ENCODE results near the gene HDAC4. TPM values are rescaled to one million over a fixed set of nuclear protein-coding genes. Genes with fewer than 3 reads are reported as not detected.

The HDAC4 gene
- total and polyA plus RNA-seq, 2 experiments from 2014 or later = 9.3 to 10.8 TPM

GRCh38 chr2:239204136-239204875 is 196.5 kb downstream of the HDAC4 start:
- DNase-seq (ENCODE audit: low spot score) = no peak
- H3K27me3 ChIP-seq = no peaks in the 10 kb centered on the region
- no peak overlapping the region for H3K4me3 ChIP-seq
- no peaks in the 10 kb centered on the region for H3K9me2 ChIP-seq (replicated peaks; ENCODE audit: insufficient read depth)
- H3K36me3 ChIP-seq (replicated peaks; ENCODE audit: insufficient read depth, low read depth) = no peaks in the 10 kb centered on the region
- no peaks in the 10 kb centered on the region for H3K4me1 ChIP-seq (ENCODE audit: insufficient read depth)
- no peak for TF ChIP-seq EZH2 (IDR thresholded peaks at IDR 0.05; ENCODE audit: borderline replicate concordance)
- no peak for TF ChIP-seq EZH2phosphoT487 (IDR thresholded peaks at IDR 0.05; ENCODE audit: low read depth, severe bottlenecking, unreplicated experiment)
- no peak for TF ChIP-seq CTCF (IDR thresholded peaks at IDR 0.05; ENCODE audit: poor library complexity)
- H3K79me2 ChIP-seq = peaks cover 29% of the 10 kb centered on the region
- peaks cover 3% of the 10 kb centered on the region for H4K20me1 ChIP-seq (ENCODE audit: insufficient read depth, poor library complexity, severe bottlenecking)
- 97% methylated on average over 28 of the region's 28 CpGs for WGBS (ENCODE audit: low lambda C conversion rate, missing lambda C conversion rate)
- H3K27ac ChIP-seq = no peak overlapping the region
- H3K9me3 ChIP-seq (ENCODE audit: low read depth) = no peaks in the 10 kb centered on the region
- no peak overlapping the region for H3K4me2 ChIP-seq
- no peak overlapping the region for H2AFZ ChIP-seq

GRCh38 chr2:239203443-239204135 is 197.2 kb downstream of the HDAC4 start:
- H3K4me3 ChIP-seq = no peak overlapping the region
- H3K79me2 ChIP-seq = peaks cover 28% of the 10 kb centered on the region
- TF ChIP-seq EZH2 (IDR thresholded peaks at IDR 0.05; ENCODE audit: borderline replicate concordance) (no peak), EZH2phosphoT487 (IDR thresholded peaks at IDR 0.05; ENCODE audit: low read depth, severe bottlenecking, unreplicated experiment) (no peak), CTCF (IDR thresholded peaks at IDR 0.05; ENCODE audit: poor library complexity) (no peak)
- no peaks in the 10 kb centered on the region for H3K36me3 ChIP-seq (replicated peaks; ENCODE audit: insufficient read depth, low read depth)
- H3K4me1 ChIP-seq (ENCODE audit: insufficient read depth) = no peaks in the 10 kb centered on the region
- H3K4me2 ChIP-seq = no peak overlapping the region
- H4K20me1 ChIP-seq (ENCODE audit: insufficient read depth, poor library complexity, severe bottlenecking) = peaks cover 3% of the 10 kb centered on the region
- no peak overlapping the region for H3K27ac ChIP-seq
- DNase-seq (ENCODE audit: low spot score) = no peak
- WGBS (ENCODE audit: low lambda C conversion rate, missing lambda C conversion rate) = 95% methylated on average over 14 of the region's 14 CpGs
- no peaks in the 10 kb centered on the region for H3K9me3 ChIP-seq (ENCODE audit: low read depth)
- no peak overlapping the region for H2AFZ ChIP-seq
- H3K27me3 ChIP-seq = no peaks in the 10 kb centered on the region
- H3K9me2 ChIP-seq (replicated peaks; ENCODE audit: insufficient read depth) = no peaks in the 10 kb centered on the region

- H3K27ac ChIP-seq = no peak overlapping the region
- no peak overlapping the region for H3K4me2 ChIP-seq
- H3K27me3 ChIP-seq = no peaks in the 10 kb centered on the region
- H2AFZ ChIP-seq = no peak overlapping the region
- DNase-seq (ENCODE audit: low spot score) = no peak
- peaks cover 28% of the 10 kb centered on the region for H3K79me2 ChIP-seq
- 97% methylated on average over 10 of the region's 10 CpGs for WGBS (ENCODE audit: low lambda C conversion rate, missing lambda C conversion rate)
- no peaks in the 10 kb centered on the region for H3K36me3 ChIP-seq (replicated peaks; ENCODE audit: insufficient read depth, low read depth)
- TF ChIP-seq CTCF (IDR thresholded peaks at IDR 0.05; ENCODE audit: poor library complexity) (no peak), EZH2phosphoT487 (IDR thresholded peaks at IDR 0.05; ENCODE audit: low read depth, severe bottlenecking, unreplicated experiment) (no peak), EZH2 (IDR thresholded peaks at IDR 0.05; ENCODE audit: borderline replicate concordance) (no peak)
- H3K4me3 ChIP-seq = no peak overlapping the region
- no peaks in the 10 kb centered on the region for H3K4me1 ChIP-seq (ENCODE audit: insufficient read depth)
- H3K9me3 ChIP-seq (ENCODE audit: low read depth) = no peaks in the 10 kb centered on the region
- peaks cover 3% of the 10 kb centered on the region for H4K20me1 ChIP-seq (ENCODE audit: insufficient read depth, poor library complexity, severe bottlenecking)
- no peaks in the 10 kb centered on the region for H3K9me2 ChIP-seq (replicated peaks; ENCODE audit: insufficient read depth)
Observed at GRCh38 chr2:239202836-239203235, 198.0 kb downstream of the HDAC4 start.
